GM12878 (cell line): ENCODE data around the gene S100P. TPM values are rescaled to one million over a fixed set of nuclear protein-coding genes. Genes with fewer than 3 reads are reported as not detected.

ENCODE experiments used
- ATAC-seq: fragments of 200-7000 bp; cut with Tn5 transposase; 3 replicates; pipeline ENCODE4 v1.9.1; 2020; ENCODE audit warnings: mild to moderate bottlenecking, moderate library complexity
- BruUV-seq: library from RNA; stranded (reverse); fragments of 400-500 nt; replicated peaks from 2 replicates; lab custom pipeline; 2021; lab: Mats Ljungman, UMichigan
- CTCF ChIA-PET: fragments of 300-600 bp; sonication (Branson Sonifier 250); formaldehyde crosslinking; extraction: SDS; loops from one replicate; lab custom pipeline; 2021; ENCODE audit warnings: inconsistent platforms; lab: Yijun Ruan, JAX
- POLR2A ChIA-PET: fragments of 350-600 bp; formaldehyde crosslinking; extraction: SDS; loops from one replicate; lab custom pipeline; 2021; ENCODE audit warnings: inconsistent platforms; lab: Charles Lee
- RAD21 ChIA-PET: fragments of 300-600 bp; sonication (Branson Sonifier 250); formaldehyde crosslinking; loops from one replicate; lab custom pipeline; 2023; ENCODE audit warnings: antibody characterized with exemption; ENCODE audit not compliant: unreplicated experiment; lab: Charles Lee
- SMC1A ChIA-PET: fragments of 300-600 bp; sonication (Branson Sonifier 250); formaldehyde crosslinking; loops from one replicate; lab custom pipeline; 2023; ENCODE audit not compliant: unreplicated experiment, uncharacterized antibody; lab: Charles Lee
- DNase-seq: peaks from one replicate; pipeline ENCODE4 v3.0.0-alpha.2; 2011; ENCODE audit warnings: low read depth, low spot score
- FAIRE-seq: peaks from 3 replicates; lab custom pipeline; 2011; peaks lifted over from hg19 to GRCh38; lab: Jason Lieb, UNC
- H2AFZ ChIP-seq: 2 replicates; pipeline ENCODE4 v1.6.0; 2011; ENCODE audit warnings: low read depth, low read length, control low read depth; ENCODE audit not compliant: control insufficient read depth
- H3K27ac ChIP-seq: 2 replicates; pipeline ENCODE4 v1.5.1; 2011; ENCODE audit warnings: control low read depth; ENCODE audit not compliant: control insufficient read depth, insufficient read depth
- H3K27me3 ChIP-seq, 2 experiments: replicated peaks in 1 of 2; 2 replicates each; pipeline versions ENCODE4 v1.6.0 to v1.6.1; 2011; ENCODE audit warnings: low read length in 1 of 2; ENCODE audit not compliant: control insufficient read depth in 2 of 2, insufficient read depth in 2 of 2
- H3K36me3 ChIP-seq, 2 experiments: 2 replicates each; pipeline ENCODE4 v1.5.1; 2011; ENCODE audit warnings: low read length in 1 of 2; ENCODE audit not compliant: control insufficient read depth in 2 of 2, insufficient read depth in 2 of 2
- H3K4me1 ChIP-seq: 2 replicates; pipeline ENCODE4 v1.6.1; 2011; ENCODE audit warnings: mild to moderate bottlenecking, low read length, moderate library complexity, mixed read lengths; ENCODE audit not compliant: control insufficient read depth, insufficient read depth
- H3K4me2 ChIP-seq: 2 replicates; pipeline ENCODE4 v1.6.0; 2011; ENCODE audit warnings: control low read depth; ENCODE audit not compliant: control insufficient read depth, insufficient read depth
- H3K4me3 ChIP-seq: fragments of 200-600 bp; sonication (generic); 2 replicates; pipeline ENCODE4 v1.5.1; 2016
- H3K79me2 ChIP-seq: 2 replicates; pipeline ENCODE4 v1.6.0; 2011; ENCODE audit warnings: low read length; ENCODE audit not compliant: control insufficient read depth, insufficient read depth
- H3K9ac ChIP-seq: 2 replicates; pipeline ENCODE4 v1.8.0; 2011; ENCODE audit warnings: low read length, control low read depth, mixed read lengths; ENCODE audit not compliant: control insufficient read depth, insufficient read depth
- H3K9me3 ChIP-seq: replicated peaks from 3 replicates; pipeline ENCODE4 v1.5.1; 2011; ENCODE audit warnings: mild to moderate bottlenecking, low read length; ENCODE audit not compliant: control insufficient read depth, insufficient read depth
- H4K20me1 ChIP-seq: 2 replicates; pipeline ENCODE4 v1.6.0; 2011; ENCODE audit not compliant: control insufficient read depth, insufficient read depth
- ASH2L ChIP-seq: fragments of 300-600, 200-600 bp; sonication (generic); IDR thresholded peaks from 2 replicates; pipeline ENCODE4 v1.6.1; 2017; ENCODE audit warnings: low read depth, mild to moderate bottlenecking, borderline replicate concordance
- E2F8 ChIP-seq: fragments of 450-650 bp; IDR thresholded peaks from 2 replicates; pipeline ENCODE4 v1.6.1; 2018; ENCODE audit warnings: mild to moderate bottlenecking, low read depth, moderate library complexity; ENCODE audit not compliant: partially characterized antibody
- NFIC ChIP-seq: IDR thresholded peaks from 2 replicates; pipeline ENCODE4 v1.6.1; 2012; ENCODE audit warnings: low read depth, mild to moderate bottlenecking, inconsistent platforms, low read length, moderate library complexity
- NR2F1 ChIP-seq: fragments of 450-650 bp; conservative IDR thresholded peaks from 2 replicates; pipeline ENCODE4 v1.6.1; 2017; ENCODE audit warnings: mild to moderate bottlenecking
- WGBS: methylation state at CpG from one replicate; pipeline ENCODE4 v1.1.6; 2016; ENCODE audit warnings: low lambda C conversion rate; ENCODE audit not compliant: insufficient replicate concordance, insufficient coverage; ENCODE audit errors: missing lambda C conversion rate; 5-methylcytosine and 5-hydroxymethylcytosine counted together
- in situ Hi-C: fragments of 300-500 bp; cut with MboI; formaldehyde crosslinking; loops from 9 replicates; pipeline ENCODE4 v1.14.3; 2018; ENCODE audit warnings: mixed read lengths
- intact Hi-C: fragments of 100-400 bp; cut with micrococcal nuclease; formaldehyde crosslinking; loops from one replicate; pipeline ENCODE4 v1.14.2; 2022; ENCODE audit not compliant: unreplicated experiment
- polyA plus RNA-seq, 11 experiments: library from polyadenylated mRNA; depleted of rRNA in 4 of 11; unstranded in 6 of 11; stranded (reverse) in 5 of 11; fragments of >200 nt; fragmentation: Nextera tagmentation in 4 of 11; fragmentation: Illumina TruSeq in 1 of 11; extraction: Ambion mirVana in 4 of 11; extraction: Trizol in 1 of 11; gene quantifications; 1 replicate in 1 of 11; 2 replicates in 10 of 11; pipeline versions ENCODE4 v1.2.1 to v1.2.3, GENCODE V29; 2011 to 2016; ENCODE audit warnings: inconsistent platforms in 2 of 11, missing spikeins in 2 of 11, low read depth in 1 of 11
- total RNA-seq, 4 experiments: library from RNA; depleted of rRNA in 3 of 4; stranded (reverse); fragments of >200 nt in 3 of 4; fragmentation: Illumina TruSeq in 1 of 4; extraction: Trizol in 1 of 4; gene quantifications; 2 replicates each; pipeline versions ENCODE4 v1.2.1 to v1.2.3, GENCODE V29; 2013 to 2021
- TF ChIP-seq, protein P1 (sequence below): IDR thresholded peaks from 2 replicates; pipeline ENCODE4 v1.6.1; 2011; ENCODE audit warnings: borderline replicate concordance, low read depth, mild to moderate bottlenecking, moderate library complexity, low read length; ENCODE audit not compliant: insufficient read depth, poor library complexity, severe bottlenecking

Gene S100P
- total and polyA plus RNA-seq, 10 of the 15 experiments (the other 5 are each of a cell fraction or from before 2014, with no cell fraction given): 0.90 TPM; not detected in 9

- TF ChIP-seq, protein P1, sequence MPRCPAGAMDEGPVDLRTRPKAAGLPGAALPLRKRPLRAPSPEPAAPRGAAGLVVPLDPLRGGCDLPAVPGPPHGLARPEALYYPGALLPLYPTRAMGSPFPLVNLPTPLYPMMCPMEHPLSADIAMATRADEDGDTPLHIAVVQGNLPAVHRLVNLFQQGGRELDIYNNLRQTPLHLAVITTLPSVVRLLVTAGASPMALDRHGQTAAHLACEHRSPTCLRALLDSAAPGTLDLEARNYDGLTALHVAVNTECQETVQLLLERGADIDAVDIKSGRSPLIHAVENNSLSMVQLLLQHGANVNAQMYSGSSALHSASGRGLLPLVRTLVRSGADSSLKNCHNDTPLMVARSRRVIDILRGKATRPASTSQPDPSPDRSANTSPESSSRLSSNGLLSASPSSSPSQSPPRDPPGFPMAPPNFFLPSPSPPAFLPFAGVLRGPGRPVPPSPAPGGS: peak; percentile 69
Measured at GRCh38 chr4:6665320-6665654, 28.4 kb upstream of the S100P start (continued).

GRCh38 chr4:6668391-6668790 is 25.3 kb upstream of the S100P start:
- Histone ChIP-seq H3K36me3 (no peaks in the 10 kb centered on the region), H3K27ac (no peak overlapping the region), H3K4me2 (no peak overlapping the region), H2AFZ (no peak overlapping the region), H3K9ac (no peak overlapping the region), H4K20me1 (no peaks in the 10 kb centered on the region)
- intact Hi-C loops: no loop called here
- SMC1A ChIA-PET: no interaction called here
- ATAC-seq (no peak), DNase-seq (no peak), FAIRE-seq (no peak)
- TF ChIP-seq ASH2L (no peak), E2F8 (no peak), NR2F1 (no peak), NFIC (no peak)
- TF ChIP-seq, all 136 proteins: peak for 0
- ChIA-PET CTCF (no interaction called here), POLR2A (no interaction called here), RAD21 (no interaction called here)
- no peaks in the 10 kb centered on the region for H3K4me1 ChIP-seq
- no TSS peak for BruUV-seq
- in situ Hi-C loops: no loop called here
- H3K27me3 ChIP-seq: peaks cover 4 to 7% of the 10 kb centered on the region in 2 experiments
- WGBS: 49% methylated on average over 11 of the region's 11 CpGs
- H3K9me3 ChIP-seq: no peaks in the 10 kb centered on the region; the same call in 2 of the 3 replicates
- H3K4me3 ChIP-seq: no peak overlapping the region
- no peaks in the 10 kb centered on the region for H3K79me2 ChIP-seq
